ENCODE data around the gene RBM18. TPM values are rescaled to one million over a fixed set of nuclear protein-coding genes. Genes with fewer than 3 reads are reported as not detected.

RBM18 gene
- polyA plus RNA-seq, 1 donor from 2014 or later: 48.8 TPM

DNA sequence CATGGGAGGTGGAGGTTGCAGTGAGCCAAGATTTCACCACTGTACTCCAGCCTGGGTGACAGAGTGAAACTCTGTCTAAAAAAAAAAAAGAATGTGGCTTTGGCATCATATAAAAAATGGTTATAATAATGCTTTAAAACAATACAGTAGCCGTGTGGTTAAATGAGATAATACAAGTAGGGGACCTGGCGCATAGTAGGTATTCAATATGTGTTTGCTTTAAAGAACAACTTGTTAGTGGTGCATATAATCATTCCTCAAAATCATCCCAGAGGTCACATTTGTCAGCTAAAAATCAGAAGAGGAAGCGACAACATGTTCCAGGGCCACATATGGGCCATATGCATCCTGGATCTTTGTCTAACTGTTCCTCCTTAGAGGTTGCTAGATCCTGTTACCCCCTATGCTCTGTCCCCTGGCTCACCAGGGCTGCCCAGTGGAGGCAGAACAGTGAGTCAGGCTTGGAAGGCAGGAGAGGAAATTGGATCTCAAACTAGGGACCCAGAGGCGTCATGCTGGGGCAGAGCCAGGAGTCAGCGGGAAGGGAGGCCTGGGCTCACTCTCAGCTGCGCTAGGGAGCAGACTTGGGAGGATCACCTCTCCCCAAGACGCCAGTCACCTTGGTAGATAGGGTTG, 63.6 kb downstream of the RBM18 start:
- Histone ChIP-seq H2AFZ (ENCODE audit: low read depth, low read length) (no peak overlapping the region), H3K27ac (ENCODE audit: low read length) (no peak overlapping the region), H3K9me3 (ENCODE audit: low read length) (no peaks in the 10 kb centered on the region), H3K9me2 (ENCODE audit: insufficient read depth, low read length) (no peaks in the 10 kb centered on the region), H3K36me3 (ENCODE audit: insufficient read depth, low read length) (no peaks in the 10 kb centered on the region), H3F3A (ENCODE audit: insufficient read depth, low read length, poor library complexity, severe bottlenecking) (no peaks in the 10 kb centered on the region), H3K27me3 (ENCODE audit: insufficient read depth, low read depth, low read length) (no peaks in the 10 kb centered on the region), H3K4me3 (ENCODE audit: low read length) (no peak overlapping the region), H3K4me2 (ENCODE audit: low read length) (no peak overlapping the region), H3K9ac (ENCODE audit: low read length) (no peak overlapping the region), H3K79me2 (replicated peaks; ENCODE audit: insufficient read depth, low read length) (no peaks in the 10 kb centered on the region), H4K20me1 (ENCODE audit: insufficient read depth) (no peaks in the 10 kb centered on the region)
- TF ChIP-seq MXI1 (conservative IDR thresholded peaks at IDR 0.05; ENCODE audit: poor library complexity, severe bottlenecking): no peak
- TF ChIP-seq TAF1 (IDR thresholded peaks at IDR 0.05; ENCODE audit: low read depth): no peak

DNA sequence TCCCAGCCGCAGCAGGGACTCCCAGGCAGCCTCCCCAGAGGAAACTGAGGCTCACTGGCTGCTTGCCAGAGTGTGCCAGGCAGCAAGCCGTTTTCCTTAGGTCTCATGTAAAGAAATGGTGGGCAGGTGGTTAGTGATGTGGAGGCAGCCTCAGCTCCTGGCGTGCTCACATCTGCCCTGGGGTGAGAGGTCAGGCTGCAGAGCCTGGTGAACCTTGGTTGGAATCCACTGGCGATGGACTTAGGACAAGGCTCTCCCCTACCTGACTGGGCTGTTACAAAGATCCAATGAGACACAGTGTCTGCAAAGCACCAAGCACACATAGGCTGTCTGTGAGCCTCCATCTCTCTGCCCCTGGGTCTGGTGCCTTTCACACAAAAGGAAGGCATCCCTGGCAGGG, 66.8 kb downstream of the RBM18 start:
- Histone ChIP-seq H3K27ac (ENCODE audit: low read length) (no peak overlapping the region), H2AFZ (ENCODE audit: low read depth, low read length) (no peak overlapping the region), H4K20me1 (ENCODE audit: insufficient read depth) (no peaks in the 10 kb centered on the region), H3K4me2 (ENCODE audit: low read length) (no peak overlapping the region), H3K79me2 (replicated peaks; ENCODE audit: insufficient read depth, low read length) (no peaks in the 10 kb centered on the region), H3K4me3 (ENCODE audit: low read length) (no peak overlapping the region), H3K9ac (ENCODE audit: low read length) (no peak overlapping the region), H3K9me3 (ENCODE audit: low read length) (no peaks in the 10 kb centered on the region), H3K27me3 (ENCODE audit: insufficient read depth, low read depth, low read length) (no peaks in the 10 kb centered on the region), H3K9me2 (ENCODE audit: insufficient read depth, low read length) (no peaks in the 10 kb centered on the region), H3K36me3 (ENCODE audit: insufficient read depth, low read length) (no peaks in the 10 kb centered on the region), H3F3A (ENCODE audit: insufficient read depth, low read length, poor library complexity, severe bottlenecking) (no peaks in the 10 kb centered on the region)
- TF ChIP-seq EZH2 (IDR thresholded peaks at IDR 0.05; ENCODE audit: borderline replicate concordance, insufficient read depth, low read length, poor library complexity, severe bottlenecking) (no peak), EP300 (conservative IDR thresholded peaks at IDR 0.05; ENCODE audit: poor library complexity, severe bottlenecking) (no peak), POLR2AphosphoS5 (IDR thresholded peaks at IDR 0.05) (no peak), TAF1 (IDR thresholded peaks at IDR 0.05; ENCODE audit: low read depth) (no peak), MXI1 (conservative IDR thresholded peaks at IDR 0.05; ENCODE audit: poor library complexity, severe bottlenecking) (no peak), RAD21 (conservative IDR thresholded peaks at IDR 0.05) (no peak), SMC3 (conservative IDR thresholded peaks at IDR 0.05; ENCODE audit: poor library complexity) (no peak)
- TF ChIP-seq, protein P1, sequence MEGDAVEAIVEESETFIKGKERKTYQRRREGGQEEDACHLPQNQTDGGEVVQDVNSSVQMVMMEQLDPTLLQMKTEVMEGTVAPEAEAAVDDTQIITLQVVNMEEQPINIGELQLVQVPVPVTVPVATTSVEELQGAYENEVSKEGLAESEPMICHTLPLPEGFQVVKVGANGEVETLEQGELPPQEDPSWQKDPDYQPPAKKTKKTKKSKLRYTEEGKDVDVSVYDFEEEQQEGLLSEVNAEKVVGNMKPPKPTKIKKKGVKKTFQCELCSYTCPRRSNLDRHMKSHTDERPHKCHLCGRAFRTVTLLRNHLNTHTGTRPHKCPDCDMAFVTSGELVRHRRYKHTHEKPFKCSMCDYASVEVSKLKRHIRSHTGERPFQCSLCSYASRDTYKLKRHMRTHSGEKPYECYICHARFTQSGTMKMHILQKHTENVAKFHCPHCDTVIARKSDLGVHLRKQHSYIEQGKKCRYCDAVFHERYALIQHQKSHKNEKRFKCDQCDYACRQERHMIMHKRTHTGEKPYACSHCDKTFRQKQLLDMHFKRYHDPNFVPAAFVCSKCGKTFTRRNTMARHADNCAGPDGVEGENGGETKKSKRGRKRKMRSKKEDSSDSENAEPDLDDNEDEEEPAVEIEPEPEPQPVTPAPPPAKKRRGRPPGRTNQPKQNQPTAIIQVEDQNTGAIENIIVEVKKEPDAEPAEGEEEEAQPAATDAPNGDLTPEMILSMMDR (IDR thresholded peaks at IDR 0.05; ENCODE audit: poor library complexity, severe bottlenecking): no peak
- TF ChIP-seq, protein P2, sequence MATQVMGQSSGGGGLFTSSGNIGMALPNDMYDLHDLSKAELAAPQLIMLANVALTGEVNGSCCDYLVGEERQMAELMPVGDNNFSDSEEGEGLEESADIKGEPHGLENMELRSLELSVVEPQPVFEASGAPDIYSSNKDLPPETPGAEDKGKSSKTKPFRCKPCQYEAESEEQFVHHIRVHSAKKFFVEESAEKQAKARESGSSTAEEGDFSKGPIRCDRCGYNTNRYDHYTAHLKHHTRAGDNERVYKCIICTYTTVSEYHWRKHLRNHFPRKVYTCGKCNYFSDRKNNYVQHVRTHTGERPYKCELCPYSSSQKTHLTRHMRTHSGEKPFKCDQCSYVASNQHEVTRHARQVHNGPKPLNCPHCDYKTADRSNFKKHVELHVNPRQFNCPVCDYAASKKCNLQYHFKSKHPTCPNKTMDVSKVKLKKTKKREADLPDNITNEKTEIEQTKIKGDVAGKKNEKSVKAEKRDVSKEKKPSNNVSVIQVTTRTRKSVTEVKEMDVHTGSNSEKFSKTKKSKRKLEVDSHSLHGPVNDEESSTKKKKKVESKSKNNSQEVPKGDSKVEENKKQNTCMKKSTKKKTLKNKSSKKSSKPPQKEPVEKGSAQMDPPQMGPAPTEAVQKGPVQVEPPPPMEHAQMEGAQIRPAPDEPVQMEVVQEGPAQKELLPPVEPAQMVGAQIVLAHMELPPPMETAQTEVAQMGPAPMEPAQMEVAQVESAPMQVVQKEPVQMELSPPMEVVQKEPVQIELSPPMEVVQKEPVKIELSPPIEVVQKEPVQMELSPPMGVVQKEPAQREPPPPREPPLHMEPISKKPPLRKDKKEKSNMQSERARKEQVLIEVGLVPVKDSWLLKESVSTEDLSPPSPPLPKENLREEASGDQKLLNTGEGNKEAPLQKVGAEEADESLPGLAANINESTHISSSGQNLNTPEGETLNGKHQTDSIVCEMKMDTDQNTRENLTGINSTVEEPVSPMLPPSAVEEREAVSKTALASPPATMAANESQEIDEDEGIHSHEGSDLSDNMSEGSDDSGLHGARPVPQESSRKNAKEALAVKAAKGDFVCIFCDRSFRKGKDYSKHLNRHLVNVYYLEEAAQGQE (IDR thresholded peaks at IDR 0.05; ENCODE audit: borderline replicate concordance): no peak
